ENCODE measurements around the gene BANP. TPM values are rescaled to one million over a fixed set of nuclear protein-coding genes. Genes with fewer than 3 reads are reported as not detected.

BANP gene
- total and polyA plus RNA-seq, 2 of the 8 experiments (the other 6 are each of a cell fraction or from before 2014, with no cell fraction given) = 25.8 to 39.8 TPM

GRCh38 chr16:87922250-87922871, 28.9 kb upstream of the BANP start:
- ChIA-PET CTCF (ENCODE audit: partially characterized antibody) (interaction anchor here (0.6 kb wide), 1 partner anchor 146 kb away, joined by 3 read pairs; no protein-coding TSS in a partner anchor), POLR2A (ENCODE audit: partially characterized antibody) (interaction anchor here (0.6 kb wide), 1 partner anchor 179 kb away, joined by 3 read pairs; no protein-coding TSS in a partner anchor)
- no peak overlapping the region for H3K23ac ChIP-seq (ENCODE audit: insufficient read length)
- no peak overlapping the region for H3K27ac ChIP-seq (ENCODE audit: low read depth, low read length)
- H3K18ac ChIP-seq (ENCODE audit: extremely low read depth, low read length) = no peak overlapping the region
- no peaks in the 10 kb centered on the region for H3K27me3 ChIP-seq (replicated peaks in 1 of 4; ENCODE audit: control insufficient read depth in 3 of 4, extremely low read depth in 1 of 4, insufficient read depth in 3 of 4, low read length in 3 of 4)
- no peak overlapping the region; the same call in 1 of the 2 replicates for H2BK15ac ChIP-seq (ENCODE audit: low read length)
- no peak overlapping the region for H4K8ac ChIP-seq (ENCODE audit: extremely low read depth, insufficient read depth, low read length)
- H3K56ac ChIP-seq (replicated peaks; ENCODE audit: insufficient read length, low read depth, low read length) = no peak overlapping the region
- H3K4me1 ChIP-seq (replicated peaks in 1 of 4; ENCODE audit: control insufficient read depth in 3 of 4, insufficient read depth in 4 of 4, low read length in 3 of 4) = peaks cover 0 to 21% (median 3%) of the 10 kb centered on the region in 4 experiments; a peak in 5 of 7 replicates
- H2BK120ac ChIP-seq (replicated peaks; ENCODE audit: low read depth, low read length) = no peak overlapping the region
- no peaks in the 10 kb centered on the region for H3K36me3 ChIP-seq (ENCODE audit: control insufficient read depth in 2 of 4, insufficient read depth in 4 of 4, low read length in 3 of 4)
- no peak overlapping the region for H2AK5ac ChIP-seq (ENCODE audit: low read depth, low read length)
- H4K91ac ChIP-seq (replicated peaks; ENCODE audit: insufficient read length, low read length) = no peak overlapping the region
- no peak overlapping the region for H4K5ac ChIP-seq (ENCODE audit: insufficient read length, low read depth, low read length)
- no peak overlapping the region for H3K4ac ChIP-seq (replicated peaks; ENCODE audit: insufficient read length, low read depth, low read length)
- H4K20me1 ChIP-seq (replicated peaks in 1 of 2; ENCODE audit: control insufficient read depth in 1 of 2, insufficient read depth in 2 of 2, low read length in 2 of 2) = peaks cover 0 to 3% of the 10 kb centered on the region in 2 experiments
- no peaks in the 10 kb centered on the region for H3K23me2 ChIP-seq (ENCODE audit: low read depth, low read length)
- no peak for DNase-seq (ENCODE audit: low read depth in 1 of 2, low spot score in 2 of 2)
- no peak overlapping the region for H2BK20ac ChIP-seq (ENCODE audit: low read length)
- H3K4me3 ChIP-seq (ENCODE audit: extremely low read depth in 1 of 4, insufficient read depth in 2 of 4, low read depth in 3 of 4, low read length in 4 of 4) = no peak overlapping the region
- no peaks in the 10 kb centered on the region for H3K79me2 ChIP-seq (ENCODE audit: control insufficient read depth in 1 of 2, insufficient read depth in 2 of 2, low read length in 2 of 2)
- H2AFZ ChIP-seq (ENCODE audit: low read length) = no peak overlapping the region
- H3K14ac ChIP-seq (ENCODE audit: insufficient read length) = no peak overlapping the region
- WGBS, 2 experiments (ENCODE audit: extremely low coverage in 1 of 2, insufficient coverage in 1 of 2, insufficient read length in 1 of 2, insufficient replicate concordance in 2 of 2, low coverage in 1 of 2, low lambda C conversion rate in 2 of 2, missing lambda C conversion rate in 1 of 2) = 85% methylated on average over 14 of the region's 14 CpGs; no CpG with 5 or more reads in 1 of the 2 experiments
- no peak overlapping the region for H2BK5ac ChIP-seq (ENCODE audit: low read depth, low read length)
- no peak overlapping the region for H3K4me2 ChIP-seq (ENCODE audit: insufficient read depth in 1 of 2, low read depth in 2 of 2, low read length in 2 of 2)
- H3K9me3 ChIP-seq (ENCODE audit: insufficient read depth in 2 of 2, low read depth in 1 of 2, low read length in 1 of 2) = no peaks in the 10 kb centered on the region
- FAIRE-seq = no peak
- no peak overlapping the region for H2BK12ac ChIP-seq (ENCODE audit: low read depth, low read length)
- no peak overlapping the region for H3K9ac ChIP-seq (replicated peaks in 1 of 4; ENCODE audit: extremely low read depth in 1 of 4, low read depth in 3 of 4, low read length in 3 of 4)
- H3K79me1 ChIP-seq (ENCODE audit: low read depth, low read length) = no peaks in the 10 kb centered on the region
- no peak for TF ChIP-seq CBX5 (IDR thresholded peaks at IDR 0.05; ENCODE audit: low read depth, low read length)
- TF ChIP-seq CREB1 (IDR thresholded peaks at IDR 0.05) = no peak
- no peak for TF ChIP-seq HDAC2 (IDR thresholded peaks at IDR 0.05; ENCODE audit: borderline replicate concordance in 1 of 2, low read depth in 2 of 2, low read length in 2 of 2)
